Urinary bladder (tissue), 4 donors: ENCODE results near the gene YIPF2. TPM values are rescaled to one million over a fixed set of nuclear protein-coding genes. Genes with fewer than 3 reads are reported as not detected.
A peak's percentile ranks its signal among the peaks of the same experiment; 100 is the strongest.
"Not testable (repeated sequence)": the region's sequence is repeated elsewhere in the genome, so short reads cannot be mapped to it uniquely, and the experiment has no call there.

Experiments
- DNase-seq: peaks from one replicate; pipeline ENCODE4 v3.0.0-alpha.2; 2015; ENCODE audit errors: extremely low spot score
- H3K27ac ChIP-seq: one replicate; pipeline ENCODE4 v1.5.1; 2013; ENCODE audit warnings: low read depth, mild to moderate bottlenecking, moderate library complexity
- H3K36me3 ChIP-seq: one replicate; pipeline ENCODE4 v1.6.1; 2013; ENCODE audit warnings: mild to moderate bottlenecking, moderate library complexity; ENCODE audit not compliant: insufficient read depth
- H3K4me1 ChIP-seq: one replicate; pipeline ENCODE4 v1.6.1; 2013; ENCODE audit warnings: mild to moderate bottlenecking, moderate library complexity; ENCODE audit not compliant: insufficient read depth
- H3K4me3 ChIP-seq: one replicate; pipeline ENCODE4 v1.5.1; 2013; ENCODE audit warnings: low read depth, low read length
- WGBS: extraction: QIAGEN DNeasy Blood & Tissue Kit; methylation state at CpG from one replicate; pipeline ENCODE4 v1.1.7; 2013; 5-methylcytosine and 5-hydroxymethylcytosine counted together
- polyA plus RNA-seq: library from polyadenylated mRNA; stranded (reverse); fragments of 200-250 nt; gene quantifications from one replicate; pipeline ENCODE4 v1.2.3, GENCODE V29; 2013
- total RNA-seq: library from RNA; depleted of rRNA; stranded (reverse); fragments of >200 nt; gene quantifications from one replicate; pipeline ENCODE4 v1.2.3, GENCODE V29; 2014
- donor health status: healthy with polysubstance abuse.
- donor health status: healthy.

Gene YIPF2
- total and polyA plus RNA-seq, 2 donors = 38.1 to 47.2 TPM

- no peak overlapping the region for H3K4me3 ChIP-seq
- 84% methylated on average over 9 of the region's 9 CpGs for WGBS
- no peak for DNase-seq
- H3K27ac ChIP-seq = no peak overlapping the region
- no peaks in the 10 kb centered on the region for H3K36me3 ChIP-seq
- H3K4me1 ChIP-seq = no peaks in the 10 kb centered on the region
Measured at GRCh38 chr19:10887616-10888367, 40.6 kb downstream of the YIPF2 start.

- no peak overlapping the region for H3K27ac ChIP-seq
- H3K4me3 ChIP-seq = no peak overlapping the region
- no peaks in the 10 kb centered on the region for H3K36me3 ChIP-seq
- H3K4me1 ChIP-seq = no peaks in the 10 kb centered on the region
- 49% methylated on average over 20 of the region's 20 CpGs for WGBS
- DNase-seq = no peak
Measured at GRCh38 chr19:10885201-10886169, 43.0 kb downstream of the YIPF2 start.

GRCh38 chr19:10884274-10884673 lies 44.2 kb downstream of the YIPF2 start:
- 33% methylated on average over 2 of the region's 2 CpGs for WGBS
- DNase-seq = no peak
- no peak overlapping the region for H3K27ac ChIP-seq
- no peaks in the 10 kb centered on the region for H3K4me1 ChIP-seq
- H3K4me3 ChIP-seq = no peak overlapping the region
- no peaks in the 10 kb centered on the region for H3K36me3 ChIP-seq

- Histone ChIP-seq H3K36me3 (no peaks in the 10 kb centered on the region), H3K4me3 (no peak overlapping the region), H3K4me1 (no peaks in the 10 kb centered on the region), H3K27ac (no peak overlapping the region)
- no peak for DNase-seq
- WGBS = 71% methylated on average over 9 of the region's 9 CpGs
Measured at GRCh38 chr19:10882108-10882457, 46.4 kb downstream of the YIPF2 start.

GRCh38 chr19:10881403-10882107 lies 46.9 kb downstream of the YIPF2 start:
- Histone ChIP-seq H3K36me3 (no peaks in the 10 kb centered on the region), H3K4me1 (no peaks in the 10 kb centered on the region), H3K4me3 (no peak overlapping the region), H3K27ac (no peak overlapping the region)
- no peak for DNase-seq
- 74% methylated on average over 14 of the region's 14 CpGs for WGBS

- H3K27ac ChIP-seq = no peak overlapping the region
- H3K4me3 ChIP-seq = no peak overlapping the region
- WGBS = 78% methylated on average over 3 of the region's 3 CpGs
- DNase-seq = no peak
- H3K36me3 ChIP-seq = no peaks in the 10 kb centered on the region
- no peaks in the 10 kb centered on the region for H3K4me1 ChIP-seq
Measured at GRCh38 chr19:10878253-10878652, 50.2 kb downstream of the YIPF2 start.

- not testable (repeated sequence) for H3K27ac ChIP-seq, H3K4me1 ChIP-seq
Measured at GRCh38 chr19:10877608-10878007, 50.8 kb downstream of the YIPF2 start.

GRCh38 chr19:10876459-10877240 lies 51.8 kb downstream of the YIPF2 start:
- WGBS = 74% methylated on average over 10 of the region's 10 CpGs
- DNase-seq = no peak
- Histone ChIP-seq H3K4me1 (peaks cover 2% of the 10 kb centered on the region), H3K4me3 (no peak overlapping the region), H3K36me3 (no peaks in the 10 kb centered on the region), H3K27ac (no peak overlapping the region)

More at GRCh38 chr19:10877608-10878007, 50.8 kb downstream of the YIPF2 start:
- 93% methylated on average over 9 of the region's 9 CpGs for WGBS
- not testable (repeated sequence) for H3K36me3 ChIP-seq, H3K4me3 ChIP-seq, DNase-seq

GRCh38 chr19:10874024-10874423 lies 54.4 kb downstream of the YIPF2 start:
- peaks cover 2% of the 10 kb centered on the region for H3K4me1 ChIP-seq
- WGBS = 96% methylated on average over 1 of the region's 1 CpG
- no peaks in the 10 kb centered on the region for H3K36me3 ChIP-seq
- H3K27ac ChIP-seq = no peak overlapping the region
- no peak for DNase-seq
- H3K4me3 ChIP-seq = no peak overlapping the region

- WGBS = 6% methylated on average over 16 of the region's 16 CpGs
- Histone ChIP-seq H3K4me3 (peak overlapping the region; percentile 95), H3K27ac (peak overlapping the region; percentile 40), H3K36me3 (no peaks in the 10 kb centered on the region), H3K4me1 (peaks cover 2% of the 10 kb centered on the region)
- no peak for DNase-seq
Measured at GRCh38 chr19:10872546-10873107, 55.8 kb downstream of the YIPF2 start.
